GM15510 (cell line): ENCODE results near the gene C1GALT1C1.
A peak's percentile ranks its signal among the peaks of the same experiment; 100 is the strongest.

Experiments used
- POLR2A ChIP-seq: IDR thresholded peaks from 3 replicates; pipeline ENCODE4 v1.6.1; 2011; ENCODE audit warnings: borderline replicate concordance; ENCODE audit not compliant: insufficient read length; ENCODE audit errors: extremely low read depth

Gene C1GALT1C1

DNA sequence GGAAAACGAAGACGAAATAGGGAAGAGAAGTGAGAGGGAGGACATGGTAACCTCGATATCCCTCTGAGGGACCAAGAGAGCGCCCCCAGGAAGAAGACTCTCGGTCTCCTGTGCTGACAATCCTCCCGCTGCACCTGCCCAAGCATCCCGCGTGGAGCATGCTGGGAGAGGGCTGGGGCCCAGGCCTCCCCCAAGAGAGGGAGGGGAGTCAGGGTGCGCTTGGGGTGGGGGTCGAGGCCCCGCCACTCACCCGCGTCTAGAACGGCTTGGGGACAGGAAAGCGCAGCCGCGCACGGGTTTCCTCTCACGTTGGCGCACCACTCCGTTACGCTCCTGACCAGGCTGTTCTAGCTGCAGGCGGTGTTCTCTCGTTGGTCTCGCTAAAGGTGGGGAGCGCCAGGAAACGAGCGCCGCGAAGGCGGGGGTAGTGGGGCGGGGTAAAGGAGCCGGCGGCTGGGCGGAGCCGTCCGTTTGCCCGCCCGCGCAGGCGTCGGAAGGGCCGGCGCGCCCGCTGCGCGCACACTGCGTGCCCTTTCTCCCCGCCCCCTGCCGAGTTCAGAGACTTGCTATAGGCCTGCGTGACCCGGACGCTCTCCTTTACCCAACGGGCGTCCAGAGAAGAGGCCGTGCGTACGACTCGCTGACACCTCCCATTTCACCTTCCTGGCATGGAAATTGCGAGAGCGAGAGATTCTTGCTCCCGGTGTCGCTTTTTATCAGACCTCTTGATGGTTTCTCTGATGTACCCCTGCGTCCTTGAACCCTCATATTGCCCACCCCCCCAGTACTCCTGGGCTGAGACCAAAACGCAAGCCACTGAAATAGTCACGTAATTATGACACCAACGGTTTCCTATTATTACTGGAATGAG lies at the start of gene C1GALT1C1:
C1GALT1C1 (minus strand) TSS at position 388 of the 871 bp plus-strand sequence. CDS start 2,888 bp downstream, outside the sequence.
- TF ChIP-seq POLR2A = peak; percentile 47

DNA sequence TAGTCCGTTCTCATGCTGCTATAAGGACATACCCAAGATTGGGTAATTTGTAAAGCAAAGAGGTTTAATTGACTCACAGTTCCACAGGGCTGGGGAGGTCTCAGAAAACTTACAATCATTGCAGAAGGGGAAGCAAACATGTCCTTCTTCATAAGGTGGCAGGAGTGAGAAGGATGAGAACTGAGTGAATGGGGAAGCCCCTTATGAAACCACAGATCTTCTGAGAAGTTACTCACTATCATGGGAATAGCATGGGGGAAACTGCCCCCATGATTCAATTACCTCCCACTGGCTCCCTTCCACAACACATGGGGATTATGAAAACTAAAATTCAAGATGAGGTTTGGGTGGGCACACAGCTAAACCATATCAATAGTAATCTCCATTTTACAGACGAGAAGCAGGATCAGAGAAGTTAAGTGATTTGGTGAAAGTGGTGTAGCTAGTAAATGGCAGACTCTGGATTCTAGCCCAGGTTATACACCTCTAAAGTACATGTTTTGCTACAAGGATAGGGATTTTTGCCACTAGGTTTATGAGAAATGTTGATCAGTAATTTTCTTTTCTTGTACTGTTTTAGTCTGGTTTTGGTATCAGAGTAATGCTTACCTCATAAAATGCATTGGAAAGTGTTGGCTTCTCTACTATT lies 47.3 kb upstream of the C1GALT1C1 start:
- TF ChIP-seq POLR2A = no peak

DNA sequence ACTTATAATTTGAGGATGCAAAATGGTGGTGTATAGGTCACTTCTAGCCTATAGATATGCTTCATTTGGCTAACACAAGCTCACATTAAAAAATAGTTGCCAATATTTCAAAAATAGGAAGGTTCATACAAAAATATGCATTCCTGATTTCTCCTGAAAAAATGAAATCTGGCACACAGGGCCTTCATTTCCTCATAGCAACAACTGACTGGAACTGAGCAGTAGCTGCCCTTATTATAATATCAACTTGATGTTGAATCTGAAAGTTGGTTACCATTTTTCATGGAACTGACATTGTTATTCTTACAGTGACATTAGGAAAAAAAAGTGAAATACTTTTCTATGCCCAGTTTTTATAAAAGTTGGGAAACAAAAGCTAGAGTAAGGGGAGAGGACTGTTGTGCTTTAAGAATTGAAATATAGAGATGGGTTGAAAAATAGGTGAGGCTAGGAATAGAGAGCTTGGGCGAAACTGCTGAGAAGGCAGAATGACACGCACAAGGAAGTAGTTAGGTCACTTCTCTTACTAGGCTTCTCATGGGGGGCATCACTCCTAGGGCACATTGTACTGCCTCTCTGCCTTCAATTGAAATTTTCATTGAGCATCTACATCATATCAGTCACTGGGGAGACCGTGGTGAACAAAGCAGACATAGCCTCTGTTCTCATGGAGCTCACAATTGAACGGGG lies 43.1 kb upstream of the C1GALT1C1 start:
- no peak for TF ChIP-seq POLR2A

- TF ChIP-seq POLR2A = no peak
Measured at GRCh38 chrX:120672389-120672788, 42.5 kb upstream of the C1GALT1C1 start.

GRCh38 chrX:120671963-120672362 lies 42.1 kb upstream of the C1GALT1C1 start:
- no peak for TF ChIP-seq POLR2A

- TF ChIP-seq POLR2A = no peak
Measured at GRCh38 chrX:120668357-120668756, 38.5 kb upstream of the C1GALT1C1 start.

DNA sequence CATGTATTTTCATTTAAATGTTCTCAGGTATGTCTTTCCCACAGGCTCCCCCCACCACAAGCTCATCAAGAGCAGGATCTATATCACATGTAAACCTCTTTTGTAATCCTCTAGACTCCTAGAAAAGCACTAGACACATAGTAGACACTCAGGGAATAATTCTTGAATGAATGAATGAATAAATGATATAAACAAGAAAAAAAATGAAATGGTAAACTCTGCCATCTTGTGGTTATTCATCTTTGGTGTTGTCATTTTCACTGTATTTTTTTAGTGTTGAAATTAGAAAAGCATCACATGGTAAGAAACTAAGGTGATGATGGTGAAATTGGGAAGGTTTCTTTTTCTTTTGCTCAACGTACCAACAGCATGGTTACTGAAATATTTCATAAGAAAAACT lies 34.2 kb upstream of the C1GALT1C1 start:
- TF ChIP-seq POLR2A = no peak

- no peak for TF ChIP-seq POLR2A
Measured at GRCh38 chrX:120662662-120663061, 32.8 kb upstream of the C1GALT1C1 start.

DNA sequence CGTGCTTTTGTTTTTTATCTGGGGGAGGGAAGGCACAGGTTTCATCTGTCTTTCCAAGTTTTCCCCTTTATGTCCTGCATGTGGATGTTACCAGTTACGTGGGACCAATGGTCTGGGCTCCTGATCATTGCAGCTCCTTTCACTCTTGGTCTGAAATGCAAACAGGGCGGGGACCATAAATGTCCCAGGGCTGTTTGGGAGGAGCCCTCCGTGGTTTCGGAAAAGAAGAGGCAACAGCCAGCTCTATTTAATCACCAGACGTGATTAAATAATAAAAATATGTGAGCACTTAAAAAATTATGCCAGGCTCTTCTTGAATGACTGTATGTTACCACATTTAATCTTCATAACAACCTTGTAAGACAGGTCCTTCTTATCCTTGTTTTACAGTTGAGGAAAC lies 30.8 kb upstream of the C1GALT1C1 start:
- TF ChIP-seq POLR2A = no peak

DNA sequence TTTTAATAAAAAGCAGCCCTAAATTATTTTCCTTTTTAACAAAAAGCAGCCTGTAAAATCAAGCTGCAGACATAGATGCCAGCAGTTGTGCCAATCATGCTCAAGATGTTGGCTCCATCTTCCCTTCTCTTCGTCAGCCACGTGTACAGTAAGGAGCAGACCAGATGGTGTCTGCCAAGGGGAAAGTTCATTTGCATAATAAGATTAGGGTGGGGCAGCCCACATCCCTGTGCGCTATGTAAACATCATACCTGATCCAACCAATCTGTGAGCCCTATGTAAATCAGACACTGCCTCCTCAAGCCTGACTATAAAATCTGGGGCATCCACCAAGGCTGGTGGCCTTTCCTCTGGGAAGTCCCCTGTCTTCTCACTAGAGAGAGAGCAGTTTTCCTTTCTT lies 23.1 kb upstream of the C1GALT1C1 start:
- TF ChIP-seq POLR2A = no peak

DNA sequence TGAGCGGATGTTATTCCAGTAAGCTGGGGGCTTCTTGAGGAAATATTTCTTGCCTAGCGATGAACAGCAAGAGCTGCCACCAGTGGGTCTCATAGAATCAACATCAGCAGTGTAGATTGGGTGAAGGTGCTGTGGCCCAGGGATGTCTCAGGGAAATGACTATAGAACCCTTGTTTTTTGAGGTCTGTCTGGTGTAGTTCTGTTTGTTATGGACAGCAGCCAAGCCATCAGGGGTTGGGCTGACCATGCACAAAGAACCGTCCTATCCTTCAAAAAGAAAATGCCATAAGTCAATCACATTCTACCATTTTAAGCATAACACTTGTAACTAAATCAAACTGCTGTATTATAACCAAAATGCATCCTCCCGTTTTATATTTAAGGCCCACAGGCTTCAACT lies 17.3 kb upstream of the C1GALT1C1 start:
- TF ChIP-seq POLR2A = no peak

DNA sequence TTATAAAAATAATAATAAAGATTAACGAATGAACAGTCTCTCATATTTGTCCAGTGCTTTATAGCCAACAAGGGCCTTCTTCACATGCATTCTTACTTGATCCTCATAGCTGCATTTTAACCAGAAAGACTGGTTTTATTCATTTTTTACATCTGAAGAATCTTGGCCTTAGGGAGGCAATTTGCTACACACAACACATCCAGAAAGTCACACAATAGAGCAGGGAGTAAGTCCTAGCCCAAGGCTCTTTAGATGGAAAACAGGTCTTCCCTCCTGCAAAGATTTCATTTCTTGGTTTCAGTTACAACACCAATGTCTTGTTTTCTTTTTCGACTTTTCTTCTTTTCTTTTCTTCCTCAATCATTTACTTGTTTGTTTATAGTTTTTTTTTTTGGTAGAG lies 13.0 kb upstream of the C1GALT1C1 start:
- no peak for TF ChIP-seq POLR2A

DNA sequence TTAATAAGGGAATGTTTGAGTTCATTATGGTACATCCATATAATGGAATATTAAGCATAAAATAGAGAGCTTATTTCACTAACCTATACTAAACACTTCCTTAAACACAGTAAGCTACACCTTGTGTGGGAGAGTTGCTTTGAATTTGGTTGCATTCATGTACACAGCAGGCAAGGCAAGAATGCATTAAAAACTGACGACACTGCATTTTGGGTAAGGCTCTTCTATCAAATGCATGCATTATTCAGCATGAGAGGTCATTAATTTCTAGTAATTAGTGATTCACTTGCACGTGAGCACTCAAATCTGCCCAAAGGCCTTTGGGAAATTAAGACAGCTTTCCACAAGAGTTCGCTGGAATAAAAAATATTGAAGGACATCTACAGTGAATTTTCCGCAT lies 8.8 kb upstream of the C1GALT1C1 start:
- no peak for TF ChIP-seq POLR2A

GRCh38 chrX:120625371-120625770 lies 4.5 kb downstream of the C1GALT1C1 start:
- TF ChIP-seq POLR2A = no peak

DNA sequence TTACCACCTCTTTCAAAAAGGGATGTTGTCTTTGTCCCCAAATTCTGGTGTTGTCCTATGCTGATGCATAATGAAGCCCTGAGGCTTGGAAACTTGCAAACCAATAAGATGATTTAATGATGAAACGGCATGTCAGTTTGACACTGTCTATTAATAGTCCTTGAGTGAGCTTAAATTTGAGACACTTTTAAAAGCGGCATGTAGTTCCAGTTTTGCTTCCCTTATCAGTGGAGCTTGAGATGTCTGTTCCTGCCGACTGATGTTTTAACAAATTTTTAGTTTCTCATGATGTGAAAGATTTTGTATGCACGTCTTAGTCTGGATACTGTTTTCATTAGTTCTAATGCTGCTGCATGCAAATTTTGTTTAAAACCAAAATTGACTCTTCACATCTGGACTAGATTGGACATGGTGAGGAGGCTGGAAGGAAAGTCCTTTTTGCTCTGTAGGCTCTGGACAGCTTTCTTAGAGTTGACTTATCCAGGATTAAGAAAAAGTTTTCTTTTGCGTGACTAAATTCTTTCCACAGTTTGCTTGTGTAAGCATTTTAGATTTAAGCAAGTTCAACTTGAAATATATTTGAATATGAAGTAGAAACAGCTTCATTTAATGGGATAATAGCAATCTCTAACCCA lies 11.7 kb downstream of the C1GALT1C1 start:
- TF ChIP-seq POLR2A = no peak
